Mesenchymal stem cell (in vitro differentiated cells and primary cell): ENCODE data around the gene CCDC18.
"Not testable (repeated sequence)": the region's sequence is repeated elsewhere in the genome, so short reads cannot be mapped to it uniquely, and the experiment has no call there.

Source experiments
- DNase-seq: peaks from one replicate; pipeline ENCODE4 v3.0.0-alpha.2; 2013
- H2AFZ ChIP-seq: one replicate; pipeline ENCODE4 v1.6.1; 2013; ENCODE audit warnings: low read depth, mild to moderate bottlenecking, control low read depth, inconsistent platforms, low read length, moderate library complexity
- H2AK5ac ChIP-seq: 2 replicates; pipeline ENCODE4 v1.6.1; 2013; ENCODE audit warnings: low read length, moderate library complexity, mild to moderate bottlenecking, inconsistent platforms; ENCODE audit not compliant: severe bottlenecking
- H2BK120ac ChIP-seq: one replicate; pipeline ENCODE4 v1.6.1; 2013; ENCODE audit warnings: low read depth, mild to moderate bottlenecking, inconsistent platforms, low read length, moderate library complexity
- H2BK12ac ChIP-seq, 2 experiments: one replicate each; pipeline ENCODE4 v1.6.1; 2013; ENCODE audit warnings: inconsistent platforms in 2 of 2, low read length in 2 of 2, mild to moderate bottlenecking in 2 of 2, moderate library complexity in 2 of 2, control low read depth in 1 of 2
- H2BK15ac ChIP-seq: one replicate; pipeline ENCODE4 v1.6.1; 2013; ENCODE audit warnings: mild to moderate bottlenecking, low read depth, inconsistent platforms; ENCODE audit not compliant: poor library complexity, severe bottlenecking
- H2BK5ac ChIP-seq: 2 replicates; pipeline ENCODE4 v1.6.1; 2013; ENCODE audit warnings: low read depth, mild to moderate bottlenecking, low read length, control low read depth, inconsistent platforms; ENCODE audit not compliant: poor library complexity, severe bottlenecking
- H3K14ac ChIP-seq, 2 experiments: one replicate each; pipeline ENCODE4 v1.6.1; 2013; ENCODE audit warnings: inconsistent platforms in 2 of 2, low read length in 2 of 2, control low read depth in 1 of 2, mild to moderate bottlenecking in 1 of 2, moderate library complexity in 1 of 2
- H3K18ac ChIP-seq, 2 experiments: one replicate each; pipeline ENCODE4 v1.6.1; 2013; ENCODE audit warnings: inconsistent platforms in 2 of 2, low read length in 2 of 2, control low read depth in 1 of 2, low read depth in 1 of 2, mild to moderate bottlenecking in 1 of 2
- H3K23ac ChIP-seq, 2 experiments: one replicate each; pipeline ENCODE4 v1.6.1; 2013; ENCODE audit warnings: inconsistent platforms in 2 of 2, low read length in 2 of 2, mild to moderate bottlenecking in 2 of 2, moderate library complexity in 2 of 2, control low read depth in 1 of 2
- H3K27ac ChIP-seq: 2 replicates; pipeline ENCODE4 v1.5.1; 2013; ENCODE audit warnings: mild to moderate bottlenecking, moderate library complexity, low read length, control low read depth, inconsistent platforms; ENCODE audit not compliant: poor library complexity, severe bottlenecking
- H3K27me3 ChIP-seq, 2 experiments: 2 replicates each; pipeline versions ENCODE4 v1.6.1 to v1.7.0; 2013; ENCODE audit warnings: low read length in 2 of 2, mild to moderate bottlenecking in 2 of 2, moderate library complexity in 2 of 2, control low read depth in 1 of 2, inconsistent platforms in 1 of 2; ENCODE audit not compliant: control insufficient read depth in 1 of 2, insufficient read depth in 1 of 2
- H3K36me3 ChIP-seq, 2 experiments: 2 replicates each; pipeline versions ENCODE4 v1.6.1 to v1.7.0; 2013; ENCODE audit warnings: low read length in 2 of 2, control low read depth in 1 of 2, inconsistent platforms in 1 of 2, low read depth in 1 of 2, mild to moderate bottlenecking in 1 of 2; ENCODE audit not compliant: insufficient read depth in 2 of 2, control insufficient read depth in 1 of 2
- H3K4ac ChIP-seq, 2 experiments: one replicate each; pipeline ENCODE4 v1.6.1; 2013; ENCODE audit warnings: inconsistent platforms in 2 of 2, low read length in 2 of 2, mild to moderate bottlenecking in 2 of 2, moderate library complexity in 2 of 2, control low read depth in 1 of 2, low read depth in 1 of 2
- H3K4me1 ChIP-seq: 2 replicates; pipeline ENCODE4 v1.6.1; 2013; ENCODE audit warnings: low read depth, low read length, control low read depth; ENCODE audit not compliant: control insufficient read depth, insufficient read depth
- H3K4me2 ChIP-seq: 2 replicates; pipeline ENCODE4 v1.6.1; 2013; ENCODE audit warnings: low read length, mild to moderate bottlenecking, inconsistent platforms; ENCODE audit not compliant: poor library complexity, severe bottlenecking
- H3K4me3 ChIP-seq, 2 experiments: 2 replicates each; pipeline versions ENCODE4 v1.5.1 to v1.7.0; 2013; ENCODE audit warnings: low read length in 2 of 2, mild to moderate bottlenecking in 2 of 2, control low read depth in 1 of 2, low read depth in 1 of 2; ENCODE audit not compliant: insufficient read depth in 1 of 2
- H3K79me1 ChIP-seq: replicated peaks from 2 replicates; pipeline ENCODE4 v1.6.1; 2013; ENCODE audit warnings: mild to moderate bottlenecking, control low read depth, low read length, inconsistent platforms; ENCODE audit not compliant: poor library complexity, severe bottlenecking
- H3K9ac ChIP-seq: 2 replicates; pipeline ENCODE4 v1.7.0; 2013; ENCODE audit warnings: mild to moderate bottlenecking, low read length, moderate library complexity
- H3K9me3 ChIP-seq: 2 replicates; pipeline ENCODE4 v1.7.0; 2013; ENCODE audit warnings: mild to moderate bottlenecking, low read length; ENCODE audit not compliant: control insufficient read depth
- H4K8ac ChIP-seq: one replicate; pipeline ENCODE4 v1.6.1; 2013; ENCODE audit warnings: inconsistent platforms, mild to moderate bottlenecking, low read length, moderate library complexity
- H4K91ac ChIP-seq: one replicate; pipeline ENCODE4 v1.6.1; 2013; ENCODE audit warnings: mild to moderate bottlenecking, low read length, inconsistent platforms
- WGBS: methylation state at CpG from one replicate; pipeline ENCODE4 v1.1.7; 2013; ENCODE audit warnings: mixed read lengths; 5-methylcytosine and 5-hydroxymethylcytosine counted together

The CCDC18 gene

GRCh38 chr1:93257889-93258288, 77.4 kb downstream of the CCDC18 start:
- Histone ChIP-seq H3K9me3 (peaks cover 4% of the 10 kb centered on the region), H3K18ac (no peak overlapping the region)

GRCh38 chr1:93260726-93261125, 80.2 kb downstream of the CCDC18 start:
- H2AK5ac ChIP-seq, H3K79me1 ChIP-seq, H3K4me1 ChIP-seq, H4K8ac ChIP-seq, H3K18ac ChIP-seq, H3K4me3 ChIP-seq, H2BK120ac ChIP-seq, H3K4me2 ChIP-seq, H3K27ac ChIP-seq, H3K4ac ChIP-seq, H2BK12ac ChIP-seq, H2BK5ac ChIP-seq, H2BK15ac ChIP-seq, H4K91ac ChIP-seq, H3K14ac ChIP-seq, H3K9me3 ChIP-seq, H3K9ac ChIP-seq, H3K23ac ChIP-seq, H3K27me3 ChIP-seq, H2AFZ ChIP-seq, DNase-seq: not testable (repeated sequence)
- no CpG with 5 or more reads among the region's 3 CpGs for WGBS
- peaks cover 7 to 52% of the 10 kb centered on the region in 2 experiments for H3K36me3 ChIP-seq

More at GRCh38 chr1:93257889-93258288, 77.4 kb downstream of the CCDC18 start:
- no peak overlapping the region for H3K4ac ChIP-seq
- no peak overlapping the region for H3K9ac ChIP-seq
- peaks cover 9% of the 10 kb centered on the region for H3K79me1 ChIP-seq
- H2BK15ac ChIP-seq: no peak overlapping the region
- H2AK5ac ChIP-seq: no peak overlapping the region
- no peak overlapping the region for H3K4me3 ChIP-seq
- H3K36me3 ChIP-seq: peaks cover 9 to 31% of the 10 kb centered on the region in 2 experiments
- H3K4me2 ChIP-seq: no peak overlapping the region
- no peak overlapping the region for H4K91ac ChIP-seq
- H3K27me3 ChIP-seq: no peaks in the 10 kb centered on the region
- no peak overlapping the region for H2BK12ac ChIP-seq
- no peak for DNase-seq
- H3K23ac ChIP-seq: no peak overlapping the region
- H2BK120ac ChIP-seq: no peak overlapping the region
- no peak overlapping the region for H4K8ac ChIP-seq
- H3K4me1 ChIP-seq: peaks cover 7% of the 10 kb centered on the region
- no peak overlapping the region for H2AFZ ChIP-seq
- no peak overlapping the region for H2BK5ac ChIP-seq
- no peak overlapping the region for H3K14ac ChIP-seq
- no peak overlapping the region for H3K27ac ChIP-seq

GRCh38 chr1:93262645-93263044, 82.1 kb downstream of the CCDC18 start:
- Histone ChIP-seq H3K27me3 (no peaks in the 10 kb centered on the region), H3K27ac (no peak overlapping the region), H4K8ac (no peak overlapping the region), H3K4me2 (no peak overlapping the region), H2BK12ac (no peak overlapping the region), H2AFZ (no peak overlapping the region), H3K4me3 (no peak overlapping the region), H3K9ac (no peak overlapping the region), H2BK5ac (no peak overlapping the region), H3K4ac (no peak overlapping the region), H2AK5ac (no peak overlapping the region), H3K14ac (no peak overlapping the region), H3K36me3 (peaks cover 7 to 52% of the 10 kb centered on the region in 2 experiments), H3K4me1 (no peaks in the 10 kb centered on the region), H3K23ac (no peak overlapping the region), H3K79me1 (peaks cover 3% of the 10 kb centered on the region), H3K18ac (no peak overlapping the region), H2BK15ac (no peak overlapping the region), H3K9me3 (peaks cover 4% of the 10 kb centered on the region), H2BK120ac (no peak overlapping the region), H4K91ac (no peak overlapping the region)
- WGBS: 94% methylated on average over 3 of the region's 3 CpGs
- no peak for DNase-seq

GRCh38 chr1:93268888-93269287, 88.4 kb downstream of the CCDC18 start:
- H2AK5ac ChIP-seq, H3K14ac ChIP-seq, H2AFZ ChIP-seq, H4K8ac ChIP-seq, H2BK12ac ChIP-seq, H4K91ac ChIP-seq, H3K18ac ChIP-seq, H3K79me1 ChIP-seq, H3K27me3 ChIP-seq, H3K4me1 ChIP-seq, H3K4me3 ChIP-seq, DNase-seq, H3K9me3 ChIP-seq, H3K4ac ChIP-seq, H3K9ac ChIP-seq, H2BK5ac ChIP-seq, H3K23ac ChIP-seq, H2BK120ac ChIP-seq, H2BK15ac ChIP-seq, H3K27ac ChIP-seq, H3K4me2 ChIP-seq: not testable (repeated sequence)
- H3K36me3 ChIP-seq: peaks cover 0 to 24% of the 10 kb centered on the region in 2 experiments
- WGBS: no CpG with 5 or more reads among the region's 3 CpGs
